DOHH2 (cell line): ENCODE results near the gene CFAP221.

Source experiments
- H3F3A ChIP-seq: fragments of 200-600 bp; sonication (generic), shearing (Covaris generic); 2 replicates; pipeline ENCODE4 v1.6.0; 2016; ENCODE audit warnings: antibody characterized with exemption, mild to moderate bottlenecking; ENCODE audit not compliant: control insufficient read depth, insufficient read depth
- H3K27ac ChIP-seq: fragments of 200-600 bp; sonication (generic); 2 replicates; pipeline ENCODE4 v1.5.1; 2014; ENCODE audit warnings: low read depth, mild to moderate bottlenecking, low read length, moderate library complexity
- H3K27me3 ChIP-seq: fragments of 200-600 bp; sonication (generic); 2 replicates; pipeline ENCODE4 v1.6.1; 2014; ENCODE audit warnings: mild to moderate bottlenecking, low read length, mixed read lengths; ENCODE audit not compliant: control insufficient read depth
- H3K36me3 ChIP-seq: fragments of 200-600 bp; sonication (generic); 2 replicates; pipeline ENCODE4 v1.6.1; 2014; ENCODE audit warnings: mild to moderate bottlenecking, low read length, moderate library complexity, mixed read lengths; ENCODE audit not compliant: control insufficient read depth
- H3K4me1 ChIP-seq: fragments of 200-600 bp; sonication (generic); 2 replicates; pipeline ENCODE4 v1.6.1; 2014; ENCODE audit warnings: mild to moderate bottlenecking, low read length, mixed read lengths; ENCODE audit not compliant: control insufficient read depth
- H3K4me2 ChIP-seq: fragments of 200-600 bp; sonication (generic); 2 replicates; pipeline ENCODE4 v1.6.0; 2014; ENCODE audit warnings: mild to moderate bottlenecking, low read length, moderate library complexity
- H3K4me3 ChIP-seq: fragments of 200-600 bp; sonication (generic); 2 replicates; pipeline ENCODE4 v1.5.1; 2014; ENCODE audit warnings: mild to moderate bottlenecking, low read length, mixed read lengths
- H3K79me2 ChIP-seq: fragments of 200-600 bp; sonication (generic); 2 replicates; pipeline ENCODE4 v1.6.1; 2014; ENCODE audit warnings: mild to moderate bottlenecking, low read length, mixed read lengths; ENCODE audit not compliant: control insufficient read depth
- H3K9me2 ChIP-seq: fragments of 200-600 bp; sonication (generic); replicated peaks from 2 replicates; pipeline ENCODE4 v1.6.1; 2014; ENCODE audit warnings: mild to moderate bottlenecking, low read length, mixed read lengths; ENCODE audit not compliant: control insufficient read depth
- H3K9me3 ChIP-seq: fragments of 200-600 bp; sonication (generic); 2 replicates; pipeline ENCODE4 v1.6.1; 2014; ENCODE audit warnings: antibody characterized with exemption, low read length, mixed read lengths; ENCODE audit not compliant: control insufficient read depth, insufficient read depth
- H4K20me1 ChIP-seq: fragments of 200-600 bp; sonication (generic); 2 replicates; pipeline ENCODE4 v1.6.0; 2014; ENCODE audit warnings: low read depth, mild to moderate bottlenecking, antibody characterized with exemption, low read length, moderate library complexity; ENCODE audit not compliant: control insufficient read depth, insufficient read depth
- CTCF ChIP-seq: fragments of 200-600 bp; sonication (generic); IDR thresholded peaks from one replicate; pipeline ENCODE4 v1.5.1; 2014; ENCODE audit warnings: antibody characterized with exemption, mild to moderate bottlenecking, low read depth, low read length; ENCODE audit not compliant: poor library complexity, severe bottlenecking
- EZH2phosphoT487 ChIP-seq: fragments of 200-600 bp; sonication (generic); IDR thresholded peaks from 2 replicates; pipeline ENCODE4 v1.6.1; 2017; ENCODE audit warnings: borderline replicate concordance, mild to moderate bottlenecking, antibody characterized with exemption, low read length, moderate library complexity, mixed read lengths

The CFAP221 gene

GRCh38 chr2:119583291-119583690 lies 39.0 kb downstream of the CFAP221 start:
- H3K4me2 ChIP-seq = no peak overlapping the region
- no peaks in the 10 kb centered on the region for H3K9me3 ChIP-seq
- no peaks in the 10 kb centered on the region for H3K79me2 ChIP-seq
- no peak overlapping the region for H3K27ac ChIP-seq
- TF ChIP-seq CTCF = no peak
- TF ChIP-seq EZH2phosphoT487 = no peak
- H3K4me3 ChIP-seq = no peak overlapping the region
- no peaks in the 10 kb centered on the region for H3K27me3 ChIP-seq
- H3F3A ChIP-seq = no peaks in the 10 kb centered on the region
- H3K36me3 ChIP-seq = no peaks in the 10 kb centered on the region
- H3K4me1 ChIP-seq = no peaks in the 10 kb centered on the region
- no peaks in the 10 kb centered on the region for H4K20me1 ChIP-seq
- H3K9me2 ChIP-seq = no peaks in the 10 kb centered on the region

DNA sequence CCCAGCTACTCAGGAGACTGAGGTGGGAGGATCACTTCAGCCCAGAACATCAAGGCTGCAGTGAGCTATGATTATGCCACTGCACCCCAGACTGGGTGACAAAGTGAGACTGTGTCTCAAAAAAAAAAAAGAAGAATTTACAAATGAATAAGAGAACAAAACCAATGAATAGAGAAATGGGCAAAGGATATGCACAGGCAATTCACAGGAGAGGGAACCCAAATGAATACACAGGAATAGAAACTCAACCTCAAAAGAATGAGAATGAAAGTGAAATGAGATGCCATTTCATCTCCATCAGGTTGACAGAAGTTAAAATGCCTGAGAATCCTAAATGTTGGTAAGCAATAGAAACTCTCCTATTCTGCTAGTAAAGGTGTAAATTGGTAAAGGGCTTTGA lies 40.2 kb downstream of the CFAP221 start:
- Histone ChIP-seq H3F3A (no peaks in the 10 kb centered on the region), H3K79me2 (no peaks in the 10 kb centered on the region), H3K36me3 (no peaks in the 10 kb centered on the region), H3K9me3 (no peaks in the 10 kb centered on the region), H3K4me3 (no peak overlapping the region), H3K9me2 (no peaks in the 10 kb centered on the region), H3K27ac (no peak overlapping the region), H3K4me2 (no peak overlapping the region), H4K20me1 (no peaks in the 10 kb centered on the region), H3K27me3 (0 out of 2 replicates have a peak, but pooled peaks cover 2% of the 10 kb centered on the region), H3K4me1 (no peaks in the 10 kb centered on the region)
- TF ChIP-seq EZH2phosphoT487 (no peak), CTCF (no peak)

GRCh38 chr2:119586085-119586484 lies 41.8 kb downstream of the CFAP221 start:
- Histone ChIP-seq H3F3A (no peaks in the 10 kb centered on the region), H3K9me3 (no peaks in the 10 kb centered on the region), H3K4me1 (no peaks in the 10 kb centered on the region), H4K20me1 (no peaks in the 10 kb centered on the region), H3K27me3 (0 out of 2 replicates have a peak, but pooled peaks cover 2% of the 10 kb centered on the region), H3K79me2 (no peaks in the 10 kb centered on the region), H3K36me3 (no peaks in the 10 kb centered on the region), H3K27ac (no peak overlapping the region), H3K9me2 (no peaks in the 10 kb centered on the region), H3K4me2 (no peak overlapping the region), H3K4me3 (no peak overlapping the region)
- TF ChIP-seq CTCF = no peak
- no peak for TF ChIP-seq EZH2phosphoT487
